NCI-H460 (cell line): Measurements from ENCODE around the gene ZNF287. TPM values are rescaled to one million over a fixed set of nuclear protein-coding genes. Genes with fewer than 3 reads are reported as not detected.
"Not testable (repeated sequence)": the region's sequence is repeated elsewhere in the genome, so short reads cannot be mapped to it uniquely, and the experiment has no call there.

Experiments
- DNase-seq: peaks from one replicate; pipeline ENCODE4 v3.0.0-alpha.2; 2016; ENCODE audit warnings: low read depth; ENCODE audit errors: extremely low read depth
- polyA plus RNA-seq: library from polyadenylated mRNA; depleted of rRNA; stranded (reverse); fragments of >200 nt; gene quantifications from 2 replicates; pipeline ENCODE4 v1.2.3, GENCODE V29; 2014; cell fraction: nucleus; rRNA removed
- total RNA-seq: library from RNA; depleted of rRNA; stranded (reverse); fragments of >200 nt; shearing (Covaris generic); gene quantifications from 2 replicates; pipeline ENCODE4 v1.2.3, GENCODE V29; 2014; rRNA removed

The ZNF287 gene
- total RNA-seq: 5.4 and 5.5 TPM in 2 replicates
- 6.4 and 8.6 TPM in 2 replicates for polyA plus RNA-seq

DNA sequence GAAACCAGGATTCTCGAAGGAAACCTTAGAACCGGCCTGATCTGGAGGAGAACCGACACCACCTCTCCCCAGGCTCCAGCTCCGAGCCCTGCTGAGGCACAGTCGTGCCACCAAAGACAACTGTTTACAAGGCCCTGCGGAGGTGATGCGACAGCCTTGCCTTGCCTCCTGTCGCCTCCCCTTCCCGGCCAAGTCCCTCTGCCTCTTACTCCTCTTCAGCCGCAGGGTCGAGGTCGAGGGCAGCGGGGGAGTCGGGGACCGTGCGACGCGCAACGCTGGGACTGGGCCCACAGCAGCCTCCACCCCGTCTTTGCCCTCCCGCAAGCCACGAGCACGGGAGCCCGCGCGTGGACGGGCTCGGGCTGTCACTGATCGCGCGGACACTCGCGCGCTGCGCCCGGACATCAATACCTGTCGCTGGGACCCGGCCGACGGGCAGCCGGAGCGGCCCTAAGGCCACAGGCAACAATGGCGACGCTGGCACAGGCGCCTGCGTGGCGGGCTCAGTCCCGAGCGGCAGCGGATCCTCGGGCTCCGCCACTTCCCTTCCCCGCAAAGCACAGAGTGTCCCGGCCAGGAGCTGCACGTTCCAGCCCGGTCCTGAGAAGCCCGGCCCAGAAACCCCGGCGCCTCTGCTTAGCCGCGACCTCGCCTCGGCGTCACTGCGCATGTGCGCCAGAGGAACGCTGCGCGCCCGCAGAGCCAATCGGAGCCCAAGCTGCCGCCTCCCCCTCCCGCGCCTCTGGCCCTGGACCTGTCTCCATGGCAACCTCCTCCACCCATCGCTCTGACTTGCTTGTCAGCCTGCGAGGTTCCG, at the start of gene ZNF287:
Gene ZNF287, minus strand, starts transcription at position 664 of the 817 bp plus-strand sequence. CDS start 1,473 bp downstream, outside the sequence.
- peak; percentile 83 for DNase-seq

DNA sequence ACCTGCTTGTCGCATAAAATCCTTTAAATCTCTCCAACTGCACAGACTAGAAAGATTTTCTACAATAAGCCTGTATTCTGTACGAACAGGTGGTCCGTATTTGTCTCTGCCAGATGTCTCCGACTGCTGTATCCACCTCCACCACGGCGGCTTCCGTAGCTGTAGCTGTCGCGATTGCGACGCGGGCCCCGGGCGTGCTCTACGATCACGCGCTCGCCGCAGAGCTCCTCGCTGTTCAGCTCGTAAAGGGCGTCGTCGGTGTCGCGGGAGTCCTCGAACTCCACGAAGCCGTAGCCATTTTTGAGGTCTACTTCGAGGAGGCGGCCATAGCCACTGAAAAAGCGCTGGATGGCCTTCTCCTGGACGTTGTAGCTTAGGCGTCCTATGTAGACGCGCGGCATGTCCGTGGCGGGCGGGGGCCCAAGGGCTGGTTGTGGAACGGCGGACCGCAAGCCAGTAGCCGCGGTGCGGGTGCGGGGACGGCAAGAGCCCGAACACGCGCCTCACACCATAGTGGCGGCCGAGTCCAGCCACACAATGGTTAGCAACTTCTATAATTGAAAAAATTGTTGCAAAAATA, 48.6 kb upstream of the ZNF287 start:
- no peak for DNase-seq

DNA sequence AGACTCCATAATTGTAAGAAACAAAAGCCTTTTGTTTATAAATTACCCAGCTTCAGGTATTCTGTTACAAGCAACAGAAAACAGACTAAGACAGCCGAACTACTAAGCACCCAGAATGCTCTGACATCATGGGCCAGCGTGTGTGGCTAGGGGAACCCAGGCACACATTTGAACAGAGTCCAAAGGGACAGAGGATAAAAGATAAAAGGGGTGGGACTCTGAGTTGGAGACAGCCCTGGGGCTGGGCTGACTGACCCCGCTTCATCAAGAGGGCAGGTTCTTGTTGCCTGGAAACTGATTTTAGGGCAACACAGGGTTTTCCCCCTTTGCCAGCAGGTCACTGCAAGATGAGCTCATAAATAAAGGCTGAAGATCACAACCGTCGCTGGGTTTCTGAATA, 30.5 kb upstream of the ZNF287 start:
- no peak for DNase-seq

DNA sequence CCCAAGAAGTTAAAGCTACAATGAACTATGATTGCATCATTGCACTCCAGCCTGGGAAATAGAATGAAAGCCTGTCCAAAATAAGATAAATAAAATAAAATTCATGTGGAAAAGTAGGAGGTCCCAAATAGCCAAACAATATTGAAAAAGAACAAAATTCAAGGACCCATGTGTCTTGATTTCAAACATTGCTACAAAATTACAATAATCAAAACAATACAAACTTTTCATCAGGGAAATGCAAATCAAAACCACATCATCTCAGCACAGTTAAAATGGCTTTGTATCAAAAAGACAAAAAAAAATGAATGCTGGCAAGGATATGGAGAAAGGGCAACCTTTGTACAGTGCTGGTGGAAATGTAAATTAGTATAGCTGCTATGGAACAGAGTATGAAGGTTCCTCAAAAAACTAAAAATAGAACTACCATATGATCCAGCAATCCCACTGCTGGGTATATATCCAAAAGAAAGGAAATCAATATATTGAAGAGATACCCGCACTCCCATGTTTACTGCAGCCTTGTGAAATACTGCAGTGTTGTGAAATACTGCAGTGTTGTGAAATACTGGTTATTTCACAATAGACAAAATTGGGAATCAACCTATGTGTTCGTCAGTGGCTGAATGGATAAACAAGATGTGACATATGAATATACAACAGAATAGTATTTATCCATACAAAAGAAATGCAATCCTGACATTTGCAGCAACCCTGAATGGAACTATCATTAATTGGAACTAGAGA, 24.5 kb upstream of the ZNF287 start:
- DNase-seq: no peak

DNA sequence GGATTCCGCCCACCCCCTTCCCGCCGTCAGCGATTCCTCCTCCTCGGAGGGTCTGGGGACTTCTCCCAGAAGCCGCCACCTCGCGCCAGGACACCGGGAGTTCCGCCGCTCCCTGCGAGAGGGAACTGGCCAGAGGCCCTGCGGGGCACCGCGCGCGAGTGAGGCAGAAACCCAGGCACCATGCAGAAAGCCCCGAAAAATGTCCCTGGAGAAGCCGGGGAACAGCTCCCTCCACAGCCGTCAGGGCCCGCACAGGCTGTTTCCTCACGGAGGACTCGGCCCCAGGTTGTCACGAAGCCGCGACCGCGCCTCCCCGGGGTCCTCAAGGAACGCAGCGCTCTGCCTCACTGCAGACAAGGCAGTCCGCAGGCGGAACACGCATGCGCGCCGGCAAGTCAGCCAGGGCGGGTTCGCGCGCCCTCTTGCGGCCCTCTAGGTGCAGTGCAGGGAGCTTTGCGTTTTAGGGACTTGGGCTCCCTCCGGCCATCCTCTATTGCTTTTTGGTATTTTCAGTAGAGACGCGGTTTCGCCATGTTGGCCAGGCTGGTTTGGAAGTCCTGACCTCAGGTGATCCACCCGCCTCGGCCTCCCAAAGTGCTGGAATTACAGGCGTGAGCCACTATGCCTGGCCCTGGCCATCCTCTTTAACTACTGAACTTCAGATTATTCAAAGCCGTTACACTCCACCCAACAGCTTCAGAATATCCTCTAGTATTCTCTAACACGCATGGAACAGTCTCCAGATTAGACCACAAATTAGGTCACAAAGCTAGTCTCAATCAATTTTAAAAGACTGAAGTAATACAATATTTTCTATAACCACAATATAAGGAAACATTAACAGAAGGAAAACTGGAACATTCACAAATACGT, 20.3 kb upstream of the ZNF287 start:
- DNase-seq: peak; percentile 86

DNA sequence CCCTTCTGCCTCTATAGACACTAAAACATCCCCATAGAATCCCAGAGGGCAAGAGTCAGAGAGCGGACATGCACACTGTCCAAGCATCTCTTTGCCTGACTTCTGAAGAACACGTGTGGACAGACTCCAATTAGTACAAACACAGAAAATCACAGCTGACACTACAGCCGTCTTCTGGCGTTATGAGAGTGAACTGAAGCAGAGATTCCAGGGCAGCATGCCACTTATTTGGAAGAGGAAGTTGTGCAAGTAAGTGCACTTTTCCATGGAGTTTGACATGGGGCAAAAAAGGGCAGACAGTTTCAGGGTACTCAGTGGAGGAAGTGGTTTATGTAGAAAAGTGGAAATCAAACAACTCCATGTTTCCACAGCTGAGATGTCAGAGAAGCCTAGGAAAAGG, 16.8 kb upstream of the ZNF287 start:
- no peak for DNase-seq

DNA sequence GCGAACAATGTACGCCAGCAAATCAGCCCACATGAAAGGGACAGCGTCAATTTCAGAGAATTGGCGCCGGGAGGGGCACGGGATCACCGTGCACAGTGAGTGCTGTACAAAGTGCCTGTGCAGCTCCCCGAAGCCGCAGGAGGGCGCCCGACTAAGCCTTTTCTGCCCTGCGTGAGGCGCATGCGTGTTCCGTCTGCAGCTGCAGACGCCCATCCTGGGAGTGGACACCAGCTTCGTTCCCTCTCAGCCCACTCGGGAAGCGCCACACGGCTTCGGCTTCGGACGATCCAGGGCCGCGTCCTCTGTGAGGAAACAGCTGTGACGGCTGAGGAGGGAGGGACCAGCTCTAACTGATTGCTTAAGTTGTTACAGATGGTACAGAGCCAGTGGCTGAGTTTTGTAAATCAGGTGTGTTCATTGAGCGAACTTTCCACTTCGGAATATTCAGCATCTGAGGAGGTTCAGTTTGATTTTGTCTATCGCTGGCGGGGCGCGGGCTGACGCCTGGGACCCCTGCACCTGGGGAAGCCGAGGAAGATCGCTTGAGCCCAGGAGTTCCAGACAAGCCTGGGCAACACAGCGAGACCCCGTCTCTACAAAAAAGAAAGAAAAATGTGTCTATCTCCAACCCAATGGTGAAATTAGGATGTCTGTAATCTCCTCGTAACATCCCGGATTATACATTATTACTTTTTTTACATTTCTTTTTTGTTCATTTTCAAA, 15.4 kb upstream of the ZNF287 start:
- DNase-seq: peak; percentile 73

DNA sequence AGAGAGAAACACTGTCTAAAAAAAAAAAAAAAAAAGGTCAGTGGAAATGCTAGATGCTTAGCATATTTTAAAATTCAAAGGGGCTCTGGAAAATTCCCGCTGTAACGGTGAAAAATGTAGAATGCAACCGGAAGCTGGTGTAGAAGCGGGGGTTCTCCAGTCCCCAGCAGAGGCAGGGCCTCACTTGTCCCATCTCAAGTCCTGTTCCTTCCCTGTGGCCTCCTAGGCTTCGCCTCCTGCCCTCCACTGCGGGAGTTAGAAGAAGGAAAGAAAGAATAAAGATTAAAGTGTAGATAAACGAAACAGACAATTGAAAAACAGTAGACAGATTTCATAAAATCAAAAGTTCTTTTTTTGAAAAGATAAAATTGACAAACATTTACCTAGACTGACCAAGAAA, 14.8 kb upstream of the ZNF287 start:
- no peak for DNase-seq

DNA sequence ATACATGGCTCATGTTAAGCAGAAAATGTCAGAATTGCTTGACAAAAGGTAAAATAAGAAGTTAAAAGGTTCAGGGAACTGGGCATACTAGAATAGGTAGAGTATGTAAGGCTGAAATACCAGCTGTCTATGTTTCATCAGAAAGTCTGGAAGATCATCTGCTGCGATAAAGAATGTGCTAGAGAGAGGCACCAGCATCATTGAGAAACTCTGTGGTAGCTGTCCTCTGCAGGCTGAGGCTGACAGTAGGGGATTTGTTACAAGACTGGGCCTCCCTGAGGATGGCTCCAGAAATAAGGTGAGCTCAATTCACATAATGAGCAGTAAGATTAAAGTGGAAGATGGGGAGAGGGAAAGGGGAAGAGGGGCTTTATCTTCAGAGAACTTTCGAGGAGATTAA, 4.5 kb upstream of the ZNF287 start:
- no peak for DNase-seq

DNA sequence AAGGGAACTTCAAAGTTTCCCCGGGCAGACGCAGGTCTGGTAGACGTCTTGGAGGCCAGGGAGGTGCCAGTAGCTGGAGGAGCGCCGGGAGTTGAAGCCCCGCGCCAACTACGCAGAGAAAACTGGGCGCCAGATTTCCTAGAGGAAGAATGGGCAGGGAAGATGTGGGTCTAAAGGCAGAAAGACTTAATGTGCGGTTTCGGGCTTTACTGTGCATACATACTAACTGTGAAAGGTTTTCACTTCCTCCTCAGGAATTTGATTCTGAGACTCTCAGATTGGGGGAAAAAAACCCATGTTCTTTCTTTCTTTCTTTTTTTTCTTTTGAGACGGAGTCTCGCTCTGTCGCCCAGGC, 331 bp upstream of the ZNF287 start:
- no peak for DNase-seq

DNA sequence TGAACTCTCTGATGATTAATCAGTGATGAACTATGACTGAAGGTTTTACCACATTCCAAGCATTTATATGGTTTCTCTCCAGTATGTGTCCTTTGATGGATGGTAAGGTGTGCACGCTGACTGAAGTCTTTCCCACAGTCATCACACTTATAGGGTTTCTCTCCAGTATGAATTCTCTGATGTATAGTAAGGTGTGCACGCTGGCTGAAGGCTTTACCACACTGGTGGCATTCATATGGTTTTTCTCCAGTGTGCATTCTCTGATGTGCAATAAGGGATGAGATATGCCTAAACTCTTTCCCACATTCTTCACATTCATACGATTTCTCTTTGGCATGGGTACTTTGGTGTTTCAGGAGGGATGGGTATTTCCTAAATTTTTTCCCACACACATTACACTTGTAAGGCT, 16.4 kb downstream of the ZNF287 start:
- DNase-seq: no peak

DNA sequence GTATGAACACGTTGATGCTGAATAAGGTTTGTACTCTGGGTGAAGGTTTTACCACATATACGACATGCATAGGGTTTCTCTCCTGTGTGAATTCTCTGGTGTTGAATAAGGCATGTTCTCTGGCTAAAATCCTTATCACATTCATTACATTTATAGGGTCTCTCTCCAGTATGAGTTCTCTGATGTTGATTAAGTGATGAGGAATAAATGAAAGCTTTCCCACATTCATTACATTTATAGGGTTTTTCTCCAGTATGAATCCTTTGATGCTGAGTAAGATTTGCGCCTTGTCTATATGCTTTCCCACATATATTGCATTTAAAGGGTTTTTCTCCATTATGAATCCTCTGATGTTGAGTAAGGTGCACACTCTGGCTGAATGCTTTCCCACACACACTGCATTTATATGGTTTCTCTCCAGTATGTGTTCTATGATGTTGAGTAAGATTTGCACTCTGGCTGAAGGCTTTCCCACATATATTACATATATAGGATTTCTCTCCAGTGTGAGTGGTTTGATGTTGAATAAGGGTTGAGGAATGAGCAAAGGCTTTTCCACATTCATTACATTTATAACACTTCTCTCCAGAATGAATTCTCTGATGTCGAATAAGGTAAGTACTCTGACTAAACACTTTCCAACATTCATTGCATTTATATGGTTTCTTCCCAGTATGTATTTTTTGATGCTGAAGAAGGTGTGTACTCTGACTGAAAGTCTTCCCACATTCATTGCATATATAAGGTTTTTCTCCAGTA, 16.9 kb downstream of the ZNF287 start:
- no peak for DNase-seq

DNA sequence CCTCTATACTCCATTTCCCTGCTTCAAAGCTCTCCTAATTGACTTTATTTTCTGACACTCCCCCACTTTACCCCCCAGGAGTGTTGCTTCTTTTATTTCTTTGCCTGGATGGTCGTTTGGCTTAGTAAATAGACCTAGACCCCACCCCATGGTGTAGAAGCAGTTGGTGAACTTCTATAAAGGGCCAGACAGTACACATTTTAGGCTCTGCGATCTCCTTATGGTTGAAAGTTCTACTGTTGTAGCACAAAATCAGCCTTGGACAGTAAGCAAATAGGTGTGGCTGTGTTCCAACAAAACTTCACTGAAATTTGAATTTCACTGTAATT, 31.9 kb downstream of the ZNF287 start:
- no peak for DNase-seq

DNA sequence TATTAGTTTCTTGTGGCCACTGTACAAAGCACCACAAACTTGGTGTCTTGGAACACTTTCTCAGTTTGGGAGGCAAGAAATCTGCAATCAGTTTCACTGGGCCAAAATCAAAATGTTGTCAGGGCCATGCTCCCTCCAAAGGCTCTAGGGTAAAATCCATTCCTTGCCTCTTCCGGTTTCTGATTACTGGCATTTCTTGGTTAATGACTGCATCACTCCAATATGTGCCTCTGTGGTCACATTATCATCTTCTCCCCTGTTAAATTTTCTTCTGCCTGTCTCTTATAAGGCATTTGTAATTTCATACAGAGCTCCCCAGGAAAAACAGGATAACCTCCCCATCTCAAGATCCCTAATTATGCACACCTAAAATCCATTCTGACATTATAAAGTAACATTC, 34.8 kb downstream of the ZNF287 start:
- no peak for DNase-seq

DNA sequence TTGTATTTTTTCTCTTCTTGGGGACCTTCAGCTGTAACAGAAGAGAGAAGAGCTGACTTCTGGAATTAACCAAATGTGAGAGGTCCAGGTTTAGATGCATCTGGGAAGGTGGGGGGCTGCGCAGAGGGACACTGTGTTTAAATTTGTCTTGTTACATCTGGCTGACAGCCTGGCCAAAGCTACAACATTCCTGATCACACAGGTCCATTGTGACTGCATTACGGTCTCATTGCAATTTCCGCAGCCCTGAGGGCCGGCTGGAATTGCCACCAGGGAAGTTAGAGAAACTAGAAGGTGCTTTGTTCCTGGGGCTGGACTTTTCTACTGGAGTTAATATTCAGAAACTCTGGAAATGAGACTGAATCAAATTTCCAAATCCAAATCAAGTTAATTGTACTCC, 39.1 kb downstream of the ZNF287 start:
- DNase-seq: no peak

DNA sequence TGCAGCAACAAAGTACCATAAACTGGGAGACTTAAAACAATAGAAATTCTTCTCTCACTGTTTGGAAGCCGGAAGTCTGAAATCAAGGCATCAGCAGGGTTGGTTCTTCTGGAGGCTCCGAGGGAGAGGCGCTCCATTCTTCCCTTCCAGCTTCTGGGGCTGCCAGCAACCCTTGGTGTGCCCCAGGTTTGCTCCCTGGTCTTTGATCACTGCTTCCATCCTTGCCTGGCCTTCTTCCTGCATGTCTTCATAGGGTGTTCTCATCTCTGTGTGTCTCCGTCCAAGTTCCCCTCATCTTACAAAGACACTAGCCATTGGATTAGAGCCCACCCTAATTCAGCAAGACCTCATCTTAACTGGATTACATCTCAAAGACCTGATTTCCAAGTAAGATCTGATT, 41.7 kb downstream of the ZNF287 start:
- DNase-seq: no peak

DNA sequence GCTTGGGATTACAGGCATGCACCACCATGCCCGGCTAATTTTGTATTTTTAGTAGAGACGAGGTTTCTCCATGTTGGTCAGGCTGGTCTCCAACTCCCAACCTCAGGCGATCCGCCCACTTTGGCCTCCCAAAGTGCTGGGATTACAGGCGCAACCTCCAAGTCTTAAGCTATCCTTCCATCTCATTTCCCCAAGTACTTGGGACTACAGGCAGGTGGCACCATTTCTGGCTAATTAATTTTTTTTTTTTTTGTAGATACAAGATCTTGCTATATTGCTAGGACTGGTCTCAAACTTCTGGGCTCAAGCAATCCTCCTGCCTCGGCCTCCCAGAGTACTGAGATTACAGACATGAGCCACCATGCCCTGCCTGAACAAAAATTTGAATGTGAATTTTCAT, 43.4 kb downstream of the ZNF287 start:
- DNase-seq: not testable (repeated sequence)

DNA sequence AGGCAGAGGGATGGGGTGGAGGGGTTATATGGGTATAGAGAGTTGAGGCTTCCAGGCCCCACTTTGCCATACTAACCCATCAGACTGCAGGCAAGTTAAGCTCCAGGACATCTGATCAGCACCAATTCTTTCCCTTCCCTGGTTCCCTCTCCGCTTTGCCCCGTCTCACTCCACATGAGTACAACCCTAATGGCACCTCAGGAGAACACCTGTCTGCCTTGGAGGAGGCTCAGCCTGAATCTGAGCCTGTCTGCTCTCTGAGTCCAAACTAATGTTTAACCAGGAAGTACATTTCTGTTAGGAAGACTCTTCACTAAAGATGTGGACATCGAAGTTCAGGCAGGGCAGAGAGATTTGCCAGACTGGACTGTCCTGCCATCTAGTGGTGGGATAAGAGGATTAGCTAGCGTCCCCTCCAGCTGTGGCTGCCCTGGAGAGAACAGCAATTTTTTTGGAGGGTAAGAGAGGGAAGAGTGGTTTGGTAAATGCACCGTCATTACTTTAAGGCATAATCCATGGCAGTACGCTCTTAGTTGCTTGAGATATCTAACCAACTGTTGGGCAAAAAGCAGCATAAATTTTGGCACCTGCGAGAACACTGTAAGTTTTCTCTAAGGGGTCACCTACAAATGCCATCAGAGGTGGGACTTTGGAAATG, 47.8 kb downstream of the ZNF287 start:
- peak; percentile 85 for DNase-seq

DNA sequence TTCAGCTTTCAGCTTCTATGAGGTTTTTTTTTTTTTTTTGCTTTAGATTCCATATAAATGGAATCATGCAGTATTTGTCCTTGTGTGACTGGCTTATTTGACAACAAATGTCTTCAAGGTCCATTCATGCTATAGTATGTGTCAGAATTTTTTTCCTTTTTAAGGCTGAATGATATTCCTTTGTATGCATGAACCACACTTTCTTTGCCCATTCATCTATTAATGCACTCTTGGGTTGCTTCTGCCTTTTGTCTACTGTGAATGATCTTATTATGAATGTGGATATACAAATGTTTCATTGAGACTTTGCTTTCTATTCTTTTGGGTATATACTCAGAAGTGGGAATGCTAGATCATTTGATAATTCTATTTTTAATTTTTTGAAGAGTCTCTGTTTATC, 50.0 kb downstream of the ZNF287 start:
- no peak for DNase-seq
